Measurements from ENCODE around the gene RANBP1. TPM values are rescaled to one million over a fixed set of nuclear protein-coding genes. Genes with fewer than 3 reads are reported as not detected.

The RANBP1 gene
- total RNA-seq, 1 experiment from 2014 or later: 522 TPM

GRCh38 chr22:20176421-20177085 lies 60.6 kb downstream of the RANBP1 start:
- no peaks in the 10 kb centered on the region; a peak in 1 of 5 replicates for H3K9me3 Mint-ChIP-seq
- H3K27ac Mint-ChIP-seq: no peak overlapping the region

More at GRCh38 chr22:20176421-20177085, 60.6 kb downstream of the RANBP1 start:
- Histone ChIP-seq H2BK12ac (ENCODE audit: insufficient read length, low read depth, low read length) (no peak overlapping the region), H3K9me3 (ENCODE audit: control insufficient read depth, low read depth, low read length) (no peaks in the 10 kb centered on the region), H2BK120ac (ENCODE audit: low read depth, low read length, poor library complexity, severe bottlenecking) (no peak overlapping the region), H4K5ac (ENCODE audit: insufficient read length, low read depth, low read length) (no peak overlapping the region), H3K4me1 (ENCODE audit: insufficient read depth, low read length) (no peaks in the 10 kb centered on the region), H4K8ac (replicated peaks; ENCODE audit: insufficient read length, low read depth, low read length) (no peak overlapping the region), H3K79me1 (ENCODE audit: insufficient read depth, low read depth, low read length, poor library complexity, severe bottlenecking) (no peaks in the 10 kb centered on the region), H2BK5ac (ENCODE audit: insufficient read length, low read length) (no peak overlapping the region), H2AFZ (ENCODE audit: low read length) (no peak overlapping the region), H3K23me2 (ENCODE audit: insufficient read length, low read depth, low read length, poor library complexity, severe bottlenecking) (no peaks in the 10 kb centered on the region), H3K4me2 (ENCODE audit: insufficient read depth, insufficient read length, low read length) (no peak overlapping the region), H3K4ac (ENCODE audit: low read depth, low read length) (no peak overlapping the region), H3K27ac (ENCODE audit: insufficient read length, low read depth, low read length) (no peak overlapping the region), H3K9ac (ENCODE audit: extremely low read depth, insufficient read length, low read length) (no peak overlapping the region), H2BK15ac (ENCODE audit: low read depth, low read length) (no peak overlapping the region), H3T11ph (ENCODE audit: low read length) (no peak overlapping the region), H2AK5ac (ENCODE audit: insufficient read length, low read length) (no peak overlapping the region), H3K27me3 (ENCODE audit: insufficient read depth, low read length) (no peaks in the 10 kb centered on the region), H3K18ac (ENCODE audit: insufficient read length, low read depth, low read length) (no peak overlapping the region), H3K79me2 (ENCODE audit: insufficient read depth, low read length) (no peaks in the 10 kb centered on the region), H2BK20ac (ENCODE audit: low read depth, low read length, poor library complexity, severe bottlenecking) (no peak overlapping the region), H4K91ac (ENCODE audit: insufficient read length, low read depth, low read length) (no peak overlapping the region), H4K20me1 (ENCODE audit: control insufficient read depth, insufficient read depth, insufficient read length) (no peaks in the 10 kb centered on the region), H3K23ac (ENCODE audit: insufficient read length, low read depth, low read length) (no peak overlapping the region), H3K56ac (ENCODE audit: insufficient read length, low read depth, low read length) (no peak overlapping the region), H3K14ac (ENCODE audit: insufficient read depth, low read length) (no peak overlapping the region; the same call in 1 of the 2 replicates)
- Mint-ChIP-seq H3K4me1 (peaks cover 3 to 21% of the 10 kb centered on the region in 2 experiments; a peak in 2 of 4 replicates), H3K27me3 (ENCODE audit: low read depth) (no peaks in the 10 kb centered on the region; the same call in 1 of the 2 replicates), H3K4me3 (no peak overlapping the region; a peak in 1 of 5 replicates), H3K36me3 (ENCODE audit: insufficient read depth in 1 of 3, low read depth in 3 of 3) (no peaks in the 10 kb centered on the region)
- no CpG with 5 or more reads among the region's 17 CpGs for WGBS (ENCODE audit: extremely low coverage, insufficient read length, low lambda C conversion rate)
- DNase-seq: no peak
- no peak for TF ChIP-seq CTCF (conservative IDR thresholded peaks at IDR 0.05)

Small RNA genes within 50 kb of the gene (microRNA-seq; reads per million reads assigned to microRNA genes)
- gene MIR6816 (ENCODE audit: borderline microRNAs expressed): not detected

Other genes with a start within 250 kb of the RANBP1 start
- 42.2 and 43.3 TPM in 2 replicates for gene COMT, start 174.3 kb upstream of the RANBP1 start, total RNA-seq (2021)
- gene TXNRD2, start 174.3 kb upstream of the RANBP1 start, total RNA-seq (2021): 22.9 and 25.5 TPM in 2 replicates
- 40.7 and 41.1 TPM in 2 replicates for gene ARVCF, start 99.3 kb upstream of the RANBP1 start, total RNA-seq (2021)
- 14.6 and 22.9 TPM in 2 replicates for gene TANGO2, start 95.0 kb upstream of the RANBP1 start, total RNA-seq (2021)
- 71.2 and 74.5 TPM in 2 replicates for gene DGCR8, start 35.9 kb upstream of the RANBP1 start, total RNA-seq (2021)
- 58.2 and 65.0 TPM in 2 replicates for gene TRMT2A, start 1.1 kb downstream of the RANBP1 start, total RNA-seq (2021)
- 47.3 and 51.7 TPM in 2 replicates for gene ZDHHC8, start 15.7 kb downstream of the RANBP1 start, total RNA-seq (2021)
- not detected in 2 replicates for gene CCDC188, start 35.0 kb downstream of the RANBP1 start, total RNA-seq (2021)
- gene RTN4R, start 152.2 kb downstream of the RANBP1 start, total RNA-seq (2021): 18.3 and 19.0 TPM in 2 replicates
- 38.6 and 40.4 TPM in 2 replicates for gene DGCR6L, start 204.0 kb downstream of the RANBP1 start, total RNA-seq (2021)

All from H9 (cell line).